ENCODE data around the gene LRBA.
"Not testable (repeated sequence)": the region's sequence is repeated elsewhere in the genome, so short reads cannot be mapped to it uniquely, and the experiment has no call there.

Gene LRBA

DNA sequence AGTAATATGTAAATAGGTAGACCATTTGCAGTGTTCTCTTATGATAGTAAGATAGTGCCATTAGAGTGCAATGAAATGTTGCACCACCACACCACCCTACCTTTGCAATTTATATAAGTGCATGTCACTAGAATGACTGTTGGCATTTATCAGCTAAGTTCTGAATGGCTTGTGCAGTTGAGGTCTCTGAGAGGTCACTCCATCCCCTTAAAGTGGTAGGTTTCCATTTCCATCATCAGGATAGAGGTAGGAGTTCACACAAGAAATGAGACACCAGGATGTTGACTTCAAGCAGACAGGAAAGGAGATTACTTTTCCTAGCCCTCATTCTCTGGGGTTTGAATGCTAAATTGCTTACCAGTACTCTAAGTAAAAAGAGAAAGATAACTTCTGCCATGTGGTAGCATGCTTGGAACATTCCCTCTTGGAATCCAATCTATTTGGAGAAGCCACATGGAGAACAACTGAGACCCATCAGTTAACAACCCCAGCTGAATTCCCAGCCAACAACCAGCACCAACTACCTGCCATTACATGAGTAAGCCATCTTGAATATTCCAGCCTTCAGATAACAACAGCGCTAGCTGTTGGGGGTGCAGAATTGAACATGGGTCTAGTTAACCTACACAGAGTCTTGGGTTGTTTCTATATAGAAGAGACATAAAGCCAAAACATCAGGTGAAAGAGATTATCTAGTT is 6.7 kb upstream of the LRBA start:
- no peak for DNase-seq (ENCODE audit: low spot score)

DNA sequence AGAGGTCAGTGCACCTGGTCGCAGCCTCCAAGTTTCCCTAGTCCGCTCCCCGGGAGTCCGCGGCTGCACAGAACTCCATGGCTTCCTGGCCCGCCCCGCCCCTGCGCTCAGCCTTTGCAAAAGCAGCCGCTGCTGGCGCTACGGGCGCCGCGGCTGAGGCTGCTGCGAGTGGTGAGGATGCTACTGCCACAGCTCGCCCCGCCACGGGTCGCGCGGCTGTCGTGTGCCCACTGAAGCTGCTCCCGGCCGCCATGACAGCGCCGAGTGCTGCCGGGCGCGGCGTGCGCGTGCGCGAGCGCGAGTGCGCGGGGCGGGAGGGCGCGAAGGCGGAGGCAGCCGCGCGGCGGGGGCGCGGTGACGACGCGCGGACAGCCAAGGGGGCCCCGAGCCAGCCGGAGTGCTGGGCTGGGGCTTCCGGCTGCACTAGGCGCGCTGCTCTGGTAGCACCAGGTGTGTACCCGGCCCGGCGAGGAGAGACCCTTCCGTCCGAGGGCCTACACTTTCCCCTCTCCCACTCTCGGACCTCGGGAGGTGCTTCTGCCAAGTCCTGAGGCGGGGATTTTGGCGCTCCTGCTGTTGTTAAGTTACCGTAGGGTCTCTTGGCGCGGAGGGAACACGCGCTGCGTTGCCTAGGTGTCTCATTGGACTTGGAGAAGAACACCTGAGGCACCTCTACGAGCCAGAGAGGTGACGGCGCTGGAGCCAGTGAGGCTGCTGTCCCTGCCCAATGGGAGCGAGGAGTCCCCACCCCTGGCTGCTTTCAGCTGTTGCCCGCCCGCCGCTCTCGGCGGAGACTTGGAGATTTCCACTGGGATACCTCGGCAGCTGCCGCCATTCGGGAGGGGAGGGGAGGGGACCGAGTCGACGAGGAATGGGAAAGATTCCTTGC is 619 bp upstream of the LRBA start:
- peak; percentile 82 for DNase-seq (ENCODE audit: low spot score)

DNA sequence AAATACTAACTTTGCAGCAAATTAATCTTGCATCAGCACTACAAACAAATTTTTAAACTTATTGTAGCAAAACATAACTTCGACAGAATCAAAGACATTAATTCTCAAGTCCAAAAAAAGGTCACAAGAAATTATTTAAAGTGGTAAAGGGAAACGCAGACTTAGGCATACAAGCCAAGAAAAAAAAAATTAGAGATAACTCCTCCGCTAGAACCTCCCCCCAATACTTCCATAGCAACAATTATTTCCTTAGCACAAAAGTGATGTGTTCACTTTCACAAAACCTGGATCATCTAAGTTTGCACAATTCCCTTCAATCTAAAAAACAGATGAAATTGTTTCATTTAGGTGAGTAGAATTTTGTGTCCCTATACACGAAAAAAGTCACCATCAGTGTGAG is 1.1 kb downstream of the LRBA start:
- no peak for DNase-seq (ENCODE audit: low spot score)

DNA sequence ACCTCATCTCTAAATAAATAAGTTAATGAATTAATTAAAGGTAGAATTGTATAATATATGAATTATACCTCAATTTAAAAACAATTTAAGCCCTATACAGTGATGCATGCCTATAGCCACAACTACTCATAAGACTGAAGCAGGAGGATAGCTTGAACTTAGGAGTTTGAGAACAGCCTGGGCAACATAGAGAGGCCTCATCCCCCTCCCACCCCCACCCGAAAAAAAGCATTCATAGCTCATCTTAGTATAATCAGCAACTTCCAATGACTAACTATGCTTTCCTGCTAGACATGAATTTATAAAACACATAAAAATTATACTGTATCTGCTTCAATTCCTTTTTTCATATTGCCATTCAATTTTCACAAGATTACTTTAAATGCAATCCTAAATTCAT is 1.6 kb downstream of the LRBA start:
- DNase-seq (ENCODE audit: low spot score): no peak

DNA sequence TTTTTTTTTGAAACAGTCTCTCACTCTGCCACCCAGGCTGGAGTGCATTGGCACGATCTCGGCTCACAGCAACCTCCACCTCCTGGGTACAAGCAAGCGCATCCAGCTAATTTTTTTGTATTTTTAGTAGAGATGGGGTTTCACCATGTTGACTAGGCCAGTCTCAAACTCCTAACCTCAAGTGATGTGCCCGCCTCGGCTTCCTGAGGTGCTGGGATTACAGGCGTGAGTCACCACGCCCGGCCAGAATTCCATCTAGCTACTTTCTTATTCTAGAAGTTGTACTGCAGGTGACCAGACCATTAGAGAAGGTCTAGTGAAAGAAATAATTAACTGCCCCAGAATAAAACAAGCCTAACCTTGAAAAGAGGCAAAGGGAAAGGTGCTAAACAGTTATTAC is 2.3 kb downstream of the LRBA start:
- DNase-seq (ENCODE audit: low spot score): no peak

DNA sequence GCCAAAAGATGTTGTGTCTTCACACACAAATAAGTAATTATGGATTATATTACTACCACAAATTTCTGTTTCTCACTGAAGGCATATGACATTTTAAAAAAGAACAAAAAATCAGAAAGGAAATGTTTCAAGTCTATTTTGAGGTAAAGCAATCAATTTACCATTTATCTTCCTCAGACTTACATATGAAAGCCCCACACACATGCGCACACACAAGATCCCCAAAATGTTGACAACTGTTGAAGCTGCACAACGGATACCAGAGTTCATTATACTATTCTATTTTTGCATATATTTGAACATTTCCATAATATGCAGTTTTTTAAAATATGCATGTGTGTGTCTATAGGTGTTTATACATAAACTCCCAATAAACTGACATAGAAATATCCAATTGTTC is 2.7 kb downstream of the LRBA start:
- DNase-seq (ENCODE audit: low spot score): no peak

DNA sequence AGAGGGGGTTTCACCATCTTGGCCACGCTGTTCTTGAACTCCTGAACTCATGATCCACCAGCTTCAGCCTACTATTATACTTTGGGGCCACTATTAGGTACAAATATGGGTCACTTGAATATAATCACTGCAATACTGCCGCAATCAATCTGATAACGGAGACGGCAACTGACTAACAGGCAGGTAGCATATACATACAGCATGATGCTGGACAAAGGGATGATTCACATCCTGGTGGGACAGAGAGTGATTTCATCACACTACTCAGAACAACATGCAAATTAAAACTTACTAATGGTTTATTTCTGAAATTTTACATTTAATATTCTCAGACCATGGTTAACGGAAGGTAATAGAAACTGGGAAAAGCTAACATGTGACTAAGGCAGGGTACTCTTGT is 10.9 kb downstream of the LRBA start:
- DNase-seq (ENCODE audit: low spot score): no peak

DNA sequence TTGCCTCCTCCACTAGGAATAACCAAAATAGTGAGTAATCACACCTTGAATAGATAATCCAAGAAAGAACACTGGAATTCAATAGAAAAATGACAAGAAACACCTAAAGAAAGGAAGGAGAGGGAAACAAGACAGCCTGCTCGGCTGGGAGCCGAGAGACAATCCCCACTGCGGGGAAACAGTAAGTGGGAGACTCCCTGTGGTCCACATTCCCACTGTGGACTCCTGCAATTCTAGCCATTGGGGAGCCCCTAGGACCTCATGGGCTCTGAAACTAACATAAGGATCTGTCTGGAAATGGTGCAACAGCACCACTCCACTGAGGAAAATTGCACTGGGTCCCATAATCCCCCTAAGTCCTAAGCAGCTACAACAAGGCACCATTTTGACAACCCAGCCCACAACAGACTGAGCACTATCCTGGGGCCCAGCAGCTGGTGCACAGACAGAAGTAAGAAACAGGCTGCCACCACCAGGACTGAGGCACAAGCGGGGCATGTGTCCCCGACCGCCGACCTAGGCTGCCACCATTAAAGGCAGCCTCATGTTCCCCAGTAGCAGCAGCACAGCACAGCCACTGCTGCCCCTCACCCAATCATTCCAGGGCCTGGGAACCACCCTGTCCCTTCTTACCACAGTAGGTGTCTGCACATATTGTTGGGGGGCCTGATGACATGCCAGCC is 14.2 kb downstream of the LRBA start:
- DNase-seq (ENCODE audit: low spot score): no peak

DNA sequence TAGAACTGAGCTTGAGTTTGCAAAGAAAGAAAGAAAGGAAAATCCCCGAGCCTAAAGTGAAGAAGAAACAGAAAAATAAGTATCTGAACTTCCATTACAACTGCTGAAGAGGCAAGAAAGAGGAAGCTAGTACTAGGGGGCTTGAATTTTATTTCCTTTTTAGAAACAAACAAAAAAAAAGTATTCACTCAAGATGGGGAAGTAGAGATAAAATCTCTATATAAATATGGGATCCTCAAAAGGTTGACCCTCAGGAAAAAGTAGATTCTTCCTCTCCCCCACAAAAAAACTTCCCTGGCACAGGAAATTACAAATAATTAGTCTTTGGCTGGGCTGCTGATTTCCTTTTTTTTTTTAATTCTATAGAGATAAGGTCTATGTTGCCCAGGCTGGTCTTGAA is 16.0 kb downstream of the LRBA start:
- no peak for DNase-seq (ENCODE audit: low spot score)

DNA sequence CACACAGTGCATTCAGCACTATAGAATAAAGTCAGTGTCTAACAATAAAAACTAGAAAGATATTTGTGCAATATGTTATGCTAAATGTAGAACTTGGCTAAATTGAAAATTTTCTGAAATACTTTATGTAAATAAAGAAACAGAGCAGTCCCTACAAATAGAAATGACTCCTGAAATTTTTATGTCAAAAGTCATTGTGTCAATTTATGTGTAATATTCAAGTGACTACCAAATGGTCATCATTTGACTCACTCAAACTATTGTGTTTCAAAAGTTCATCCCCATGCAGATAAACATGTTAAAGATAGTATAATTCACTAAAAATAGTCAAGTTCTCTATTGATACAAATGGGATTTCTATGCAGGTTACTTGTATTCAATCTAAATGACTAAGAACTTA is 17.9 kb downstream of the LRBA start:
- DNase-seq (ENCODE audit: low spot score): peak; percentile 14

DNA sequence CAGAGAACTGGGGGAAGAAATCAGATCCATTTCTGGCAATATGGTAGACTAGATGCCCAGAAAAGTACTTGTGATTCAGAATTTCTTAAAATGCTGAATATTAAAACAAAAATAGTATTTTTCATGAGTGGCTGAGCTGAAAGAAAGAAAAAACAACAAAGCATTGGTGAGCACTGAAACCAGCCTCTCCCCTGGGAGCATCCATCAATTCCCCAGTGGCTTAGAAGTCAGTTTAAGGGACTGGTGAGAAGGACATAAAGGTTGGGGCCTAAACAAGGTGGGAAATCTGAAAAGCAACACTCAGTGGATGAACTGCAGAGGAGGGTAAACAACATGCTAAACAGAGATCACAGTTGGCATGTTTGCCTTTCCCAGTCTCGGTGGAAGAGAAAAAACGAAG is 20.4 kb downstream of the LRBA start:
- DNase-seq (ENCODE audit: low spot score): no peak

DNA sequence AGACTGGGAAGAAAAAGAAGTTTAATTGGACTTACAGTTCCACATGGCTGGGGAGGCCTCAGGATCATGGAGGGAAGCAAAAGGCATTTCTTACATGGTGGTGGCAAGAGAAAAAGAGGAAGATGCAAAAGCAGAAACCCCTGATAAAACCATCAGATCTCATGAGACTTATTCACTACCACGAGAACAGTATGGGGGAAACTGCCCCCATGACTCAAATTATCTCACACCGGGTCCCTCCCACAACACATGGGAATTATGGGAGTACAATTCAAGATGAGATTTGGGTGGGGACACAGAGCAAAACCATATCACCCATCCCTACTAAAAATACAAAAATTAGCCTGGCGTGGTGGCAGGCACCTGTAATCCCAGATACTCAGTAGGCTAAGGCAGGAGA is 21.5 kb downstream of the LRBA start:
- not testable (repeated sequence) for DNase-seq (ENCODE audit: low spot score)

DNA sequence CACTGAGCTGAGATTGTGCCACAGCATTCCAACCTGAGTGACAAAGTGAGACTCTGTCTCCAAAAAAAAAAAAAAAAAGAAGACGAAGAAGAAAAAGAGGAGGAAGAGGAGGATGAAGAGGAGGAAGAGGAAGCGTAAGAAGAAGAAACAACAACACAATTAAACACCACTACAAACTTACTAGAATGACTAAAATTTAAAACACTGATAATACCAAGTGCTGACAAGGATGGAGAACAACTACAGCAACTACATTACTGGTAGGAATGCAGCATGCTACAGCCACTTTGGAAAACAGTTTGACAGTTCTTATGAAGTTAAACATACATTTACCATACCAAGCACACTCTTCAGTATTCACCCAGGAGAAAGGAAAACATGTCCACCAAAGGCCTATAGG is 24.1 kb downstream of the LRBA start:
- no peak for DNase-seq (ENCODE audit: low spot score)

DNA sequence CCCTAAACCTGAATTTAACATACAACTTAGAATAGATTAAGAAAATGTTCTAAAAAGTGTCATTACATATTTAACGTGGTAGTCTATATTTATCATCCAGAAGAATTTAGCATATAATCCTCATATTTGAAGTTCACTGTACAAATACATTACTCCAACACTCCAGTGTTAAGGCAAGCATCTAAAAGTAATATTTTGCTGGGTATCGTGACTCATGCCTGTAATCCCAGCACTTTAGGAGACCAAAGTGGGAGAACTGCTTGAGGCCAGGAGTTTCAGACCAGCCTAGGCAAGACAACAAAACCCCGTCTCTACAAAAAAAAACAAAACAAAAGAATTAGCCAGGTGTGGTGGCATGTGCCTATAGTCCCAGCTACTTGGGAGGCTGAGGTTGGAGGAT is 24.8 kb downstream of the LRBA start:
- no peak for DNase-seq (ENCODE audit: low spot score)

DNA sequence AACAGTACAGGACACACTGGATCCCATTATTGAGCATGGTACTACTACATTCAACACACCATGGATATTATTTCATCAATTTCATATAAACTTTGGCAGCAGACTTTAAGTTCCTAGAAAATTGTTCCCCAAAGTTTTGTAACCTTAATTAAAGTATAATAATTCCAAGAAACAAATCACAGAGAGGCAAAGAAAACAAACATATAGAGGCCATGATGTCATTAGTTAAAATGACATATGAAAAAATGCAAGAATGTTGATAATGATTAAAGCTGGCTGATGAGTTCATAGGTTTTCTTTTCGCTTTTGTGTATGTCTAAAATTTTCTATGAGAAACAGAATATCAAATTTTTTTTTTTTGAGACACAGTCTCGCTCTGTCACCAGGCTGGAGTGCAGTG is 26.8 kb downstream of the LRBA start:
- no peak for DNase-seq (ENCODE audit: low spot score)

DNA sequence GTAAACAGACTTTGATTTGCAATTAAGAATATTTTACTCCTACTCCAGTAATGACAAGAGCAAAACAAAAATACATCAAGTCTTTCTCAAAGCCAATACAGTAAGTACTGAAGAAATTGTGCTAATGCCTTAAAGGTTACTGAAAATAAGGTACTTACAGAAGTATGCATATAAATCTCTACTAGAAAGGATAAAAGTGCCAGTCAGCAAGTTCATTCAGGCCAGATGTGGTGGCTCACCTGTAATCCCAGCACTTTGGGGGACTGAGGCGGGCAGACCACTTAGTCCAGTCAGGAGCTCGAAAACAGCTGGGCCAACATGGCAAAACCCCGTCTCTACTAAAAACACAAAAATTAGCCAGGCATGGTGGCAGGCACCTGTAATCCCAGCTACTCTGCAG is 27.9 kb downstream of the LRBA start:
- DNase-seq (ENCODE audit: low spot score): no peak

DNA sequence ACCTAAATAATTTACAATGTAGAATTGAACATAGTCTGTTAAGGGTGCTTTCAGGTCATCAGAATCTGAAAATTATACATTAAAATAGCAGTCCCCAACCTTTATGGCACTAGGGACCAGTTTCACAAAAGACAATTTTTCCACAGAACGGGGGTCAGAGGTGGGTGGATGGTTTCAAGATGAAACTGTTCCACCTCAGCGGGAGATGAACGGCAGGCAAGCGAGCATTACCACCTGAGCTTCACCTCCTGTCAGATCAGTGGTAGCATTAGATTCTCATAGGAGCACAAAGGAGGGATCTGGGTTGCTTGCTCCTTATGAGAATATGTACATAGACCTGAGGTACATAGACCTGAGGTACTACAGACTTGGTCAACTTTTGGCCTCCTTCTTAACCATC is 29.0 kb downstream of the LRBA start:
- no peak for DNase-seq (ENCODE audit: low spot score)

DNA sequence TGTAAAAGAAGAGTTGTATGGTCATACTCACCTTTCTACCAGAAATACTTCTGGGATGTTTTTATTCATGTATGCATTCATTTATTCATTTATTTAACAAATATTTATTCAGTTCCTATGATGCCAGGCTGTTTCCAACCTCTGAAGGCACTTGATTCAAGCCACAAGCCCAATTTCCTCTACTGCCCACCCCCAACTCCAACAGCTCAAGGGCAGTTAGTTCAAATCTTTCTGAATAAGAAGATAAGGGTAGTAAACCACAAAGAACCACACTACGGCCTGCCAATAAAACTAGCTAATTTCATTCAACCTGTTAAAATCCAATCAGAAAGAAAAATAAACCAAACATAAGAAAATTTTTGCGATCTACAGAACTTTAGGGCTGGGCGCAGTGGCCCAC is 31.2 kb downstream of the LRBA start:
- no peak for DNase-seq (ENCODE audit: low spot score)

DNA sequence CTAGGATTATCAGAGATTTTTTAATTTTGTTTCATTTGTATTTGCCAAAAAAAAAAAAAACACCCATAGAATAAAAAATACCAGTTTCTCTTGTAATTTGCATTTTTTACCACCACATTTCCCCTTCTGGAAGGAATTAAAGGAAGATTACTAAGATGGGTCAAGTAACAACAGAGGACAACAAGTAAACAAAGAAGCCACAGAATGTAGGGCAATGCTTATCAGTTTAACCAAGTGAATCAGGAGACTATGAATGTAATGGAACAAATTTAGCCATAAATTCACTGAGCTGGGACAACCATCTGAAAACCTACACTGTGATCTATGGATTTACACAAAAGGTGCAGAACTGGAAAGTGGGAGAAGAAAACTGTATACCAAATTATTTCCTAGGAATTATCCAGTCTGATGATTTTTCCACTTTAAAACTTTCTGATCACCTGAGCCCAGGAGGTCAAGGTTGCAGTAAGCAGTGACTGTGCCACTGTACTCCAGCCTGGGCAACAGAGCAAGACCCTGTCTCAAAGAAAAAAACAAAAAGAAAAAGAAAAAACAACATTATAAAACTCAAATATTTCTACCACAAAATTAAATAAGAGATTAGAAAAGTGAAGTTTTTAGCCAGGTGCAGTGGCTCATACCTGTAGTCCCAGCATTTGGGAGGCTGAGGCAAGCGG is 32.4 kb downstream of the LRBA start:
- DNase-seq (ENCODE audit: low spot score): no peak

DNA sequence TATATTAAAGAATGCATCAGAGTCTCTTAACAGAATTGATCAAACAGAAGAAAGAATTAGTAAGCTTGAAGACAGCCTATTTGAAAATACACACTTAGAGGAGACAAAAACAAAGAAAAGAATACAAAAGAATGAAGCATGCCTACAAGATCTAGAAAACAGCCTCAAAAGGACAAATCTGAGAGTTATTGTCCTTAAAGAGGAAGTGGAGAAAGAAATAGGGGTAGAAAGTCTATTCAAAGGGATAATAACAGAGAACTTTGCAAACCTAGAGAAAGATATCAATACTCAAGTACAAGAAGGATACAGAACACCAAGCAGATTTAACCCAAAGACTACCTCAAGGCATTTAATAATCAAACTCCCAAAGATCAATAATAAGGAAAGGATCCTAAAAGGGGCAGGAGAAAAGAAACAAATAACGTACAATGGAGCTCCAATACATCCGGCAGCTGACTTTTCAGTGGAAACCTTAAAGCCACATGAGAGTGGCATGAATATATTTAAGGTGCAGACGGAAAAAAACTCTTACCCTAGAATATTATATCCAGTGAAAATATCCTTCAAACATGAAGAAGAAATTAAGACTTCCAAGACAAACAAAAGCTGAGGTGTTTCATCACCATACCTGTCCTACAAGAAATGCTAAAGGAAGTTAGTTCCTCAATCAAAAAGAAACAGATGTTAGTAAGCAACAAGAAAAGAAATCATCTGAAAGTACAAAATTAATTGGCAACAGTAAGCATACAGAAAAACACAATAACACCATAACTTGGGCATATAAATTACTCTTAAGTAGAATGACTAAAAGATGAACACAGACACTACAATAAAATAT is 36.1 kb downstream of the LRBA start:
- DNase-seq (ENCODE audit: low spot score): no peak

DNA sequence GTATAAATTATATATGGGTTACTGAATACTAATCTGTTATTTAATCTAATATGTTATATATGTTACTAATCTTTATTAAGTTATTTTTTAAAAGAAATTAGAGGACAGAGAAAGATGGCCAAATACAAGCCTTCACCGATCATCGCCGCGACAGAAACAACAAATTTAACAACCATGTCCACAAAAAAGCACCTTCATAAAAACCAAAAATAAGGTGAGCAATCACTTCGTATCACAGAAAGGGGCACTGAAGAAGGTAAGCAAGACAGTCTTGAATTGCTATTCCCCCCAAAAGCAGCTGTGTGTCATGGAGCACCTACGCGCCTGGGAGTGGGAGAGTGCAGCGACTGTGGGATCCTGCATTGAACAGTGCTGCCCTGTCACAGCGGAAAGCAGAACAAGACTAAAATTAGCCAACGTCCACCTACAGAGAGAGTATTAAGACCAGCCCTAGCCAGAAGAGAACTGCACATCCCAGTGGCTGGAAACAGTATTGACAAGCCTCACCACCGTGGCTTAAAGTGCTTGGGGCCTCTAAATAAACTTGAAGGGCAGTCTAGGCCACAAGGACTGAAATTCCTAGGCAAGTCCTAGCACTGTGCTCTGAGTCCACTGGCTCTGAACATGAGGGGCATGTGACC is 38.5 kb downstream of the LRBA start:
- DNase-seq (ENCODE audit: low spot score): no peak
